Right cardiac atrium (tissue), 5 donors: ENCODE results near the gene AIMP2. TPM values are rescaled to one million over a fixed set of nuclear protein-coding genes. Genes with fewer than 3 reads are reported as not detected.
"Not testable (repeated sequence)": the region's sequence is repeated elsewhere in the genome, so short reads cannot be mapped to it uniquely, and the experiment has no call there.

Experiments used
- ATAC-seq, 2 donors: fragments of 200-7000 bp; cut with Tn5 transposase; one replicate each; pipeline versions ENCODE4 v1.8.0 to v1.9.1; 2020; ENCODE audit warnings: moderate library complexity in 2 of 2, mild to moderate bottlenecking in 1 of 2
- DNase-seq, 3 donors: peaks; one replicate each; pipeline ENCODE4 v3.0.0-alpha.2; 2020
- H3K27ac ChIP-seq: one replicate; pipeline ENCODE4 v1.5.1; 2013; ENCODE audit warnings: mild to moderate bottlenecking, low read length, control low read depth, moderate library complexity
- H3K27me3 ChIP-seq: one replicate; pipeline ENCODE4 v1.6.1; 2013; ENCODE audit not compliant: control insufficient read depth, insufficient read depth
- H3K4me1 ChIP-seq: one replicate; pipeline ENCODE4 v1.6.1; 2013; ENCODE audit warnings: low read length; ENCODE audit not compliant: control insufficient read depth, insufficient read depth
- H3K4me3 ChIP-seq: one replicate; pipeline ENCODE4 v1.5.1; 2013; ENCODE audit warnings: low read length, control low read depth
- H3K9me3 ChIP-seq: one replicate; pipeline ENCODE4 v1.6.1; 2013; ENCODE audit warnings: low read length; ENCODE audit not compliant: control insufficient read depth
- WGBS: extraction: QIAGEN DNeasy Blood & Tissue Kit; methylation state at CpG from one replicate; pipeline ENCODE4 v1.1.7; 2013; 5-methylcytosine and 5-hydroxymethylcytosine counted together
- intact Hi-C, 4 donors: fragments of 100-400 bp; cut with DNase I; formaldehyde crosslinking; loops; one replicate each; pipeline versions ENCODE4 v1.11.0 to v1.14.0; 2022 to 2023
- long read RNA-seq, 4 donors: library from polyadenylated mRNA; unstranded; transcript quantifications; one replicate each; pipeline ENCODE4 v2.0.0, GENCODE V29; 2020 to 2021
- polyA plus RNA-seq: library from polyadenylated mRNA; stranded (reverse); fragments of 200-250 nt; gene quantifications from one replicate; pipeline ENCODE4 v1.2.3, GENCODE V29; 2013
- total RNA-seq, 4 donors: library from RNA; stranded (reverse); fragmentation: NEBNext Ultra II Directional; extraction: Animal tissue kit (Norgen Biotek cat#: 25700); gene quantifications; one replicate each; pipeline ENCODE4 v1.2.1, GENCODE V29; 2021
- donor health status: healthy with polysubstance abuse.
- donor health status: DM: no; HTN: yes; CAD: no.
- donor health status: DM: no; HTN: no; CAD: no.
- donor health status: DM: no; HTN: yes; CAD: no; lungs with severe emphysema.
- donor health status: DM: yes; HTN: yes; CAD: no.

The AIMP2 gene
- 10 to 100 TPM; 27.9 to 35.5 (median 33.5) TPM for total RNA-seq
- 35.6 TPM for polyA plus RNA-seq
- long read RNA-seq, donor 1, transcript AIMP2-201 (4 exons, 1,225 nt): major isoform, 32 of 41 reads
- long read RNA-seq, donor 1, partial matches to known transcripts: 0 of 41 reads
- long read RNA-seq, donor 1, other reads (novel, unspliced or antisense): 6 of 41 reads
- long read RNA-seq, donor 2, transcript AIMP2-201 (4 exons, 1,225 nt): major isoform, 27 of 31 reads
- long read RNA-seq, donor 2, partial matches to known transcripts: 1 of 31 reads
- long read RNA-seq, donor 2, other reads (novel, unspliced or antisense): 3 of 31 reads
- long read RNA-seq, donor 3, transcript AIMP2-201 (4 exons, 1,225 nt): major isoform, 62 of 93 reads
- long read RNA-seq, donor 3, partial matches to known transcripts: 2 of 93 reads
- long read RNA-seq, donor 3, other reads (novel, unspliced or antisense): 28 of 93 reads
- long read RNA-seq, donor 4, transcript AIMP2-201 (4 exons, 1,225 nt): major isoform, 16 of 19 reads
- long read RNA-seq, donor 4, partial matches to known transcripts: 0 of 19 reads
- long read RNA-seq, donor 4, other reads (novel, unspliced or antisense): 2 of 19 reads

DNA sequence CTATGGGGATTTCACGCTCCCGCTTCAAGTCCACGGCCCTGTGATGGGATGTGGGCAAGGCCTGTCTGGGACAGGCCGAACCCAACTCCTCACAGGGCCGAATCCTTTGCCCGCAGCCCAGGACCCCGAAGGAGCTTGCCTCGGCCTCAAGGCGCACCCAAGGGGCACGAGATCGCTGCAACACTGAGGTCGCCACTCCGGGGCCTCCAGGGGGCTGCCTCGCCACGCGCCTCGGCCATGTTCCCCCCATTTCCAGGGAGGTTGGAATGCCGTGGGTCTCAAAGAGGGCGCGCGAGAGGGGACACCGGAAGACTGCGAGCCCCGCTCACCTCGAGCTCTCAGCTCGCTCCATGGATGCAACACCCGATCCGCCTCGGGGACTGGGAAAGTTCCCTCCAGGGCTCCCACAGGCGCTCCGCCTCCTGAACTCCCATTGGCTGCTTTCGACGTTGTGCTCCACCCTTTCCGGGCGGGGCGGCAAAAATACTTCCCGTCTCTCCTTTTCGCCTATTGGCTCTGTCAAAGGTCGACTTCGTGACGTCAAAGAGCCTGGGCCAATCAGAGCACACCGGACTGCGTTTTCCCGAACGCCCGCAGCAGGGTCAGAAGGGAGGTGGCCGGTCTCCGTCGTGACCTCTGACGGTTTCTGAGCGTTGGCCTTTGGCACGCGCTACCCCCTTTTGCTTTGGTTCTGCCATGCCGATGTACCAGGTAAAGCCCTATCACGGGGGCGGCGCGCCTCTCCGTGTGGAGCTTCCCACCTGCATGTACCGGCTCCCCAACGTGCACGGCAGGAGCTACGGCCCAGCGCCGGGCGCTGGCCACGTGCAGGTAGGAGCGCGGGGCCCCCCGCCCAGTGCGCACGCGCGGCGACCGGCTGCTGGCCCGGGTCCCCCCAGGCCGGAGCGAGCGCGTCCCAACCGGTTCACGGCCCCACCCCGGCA is at the start of gene AIMP2, which contains the start of gene PMS2:
Gene AIMP2, plus strand, starts transcription at position 605 of the 944 bp plus-strand sequence. Its CDS starts 92 bp downstream, at position 697.
Gene PMS2, minus strand, starts transcription at position 382 of the 944 bp plus-strand sequence. Its CDS starts 30 bp downstream, at position 352.
- Histone ChIP-seq H3K9me3 (no peaks in the 10 kb centered on the region), H3K4me1 (no peaks in the 10 kb centered on the region), H3K27ac (peak within 1 kb of the TSS; percentile 98), H3K27me3 (no peaks in the 10 kb centered on the region), H3K4me3 (peak within 1 kb of the TSS; percentile 69)
- ATAC-seq (peak; percentile 98 to 99), DNase-seq (peak; percentile 98 to 99 (median 99))
- intact Hi-C loops: no loop called here
- WGBS: under 1% methylated on average over 84 of the region's 84 CpGs

DNA sequence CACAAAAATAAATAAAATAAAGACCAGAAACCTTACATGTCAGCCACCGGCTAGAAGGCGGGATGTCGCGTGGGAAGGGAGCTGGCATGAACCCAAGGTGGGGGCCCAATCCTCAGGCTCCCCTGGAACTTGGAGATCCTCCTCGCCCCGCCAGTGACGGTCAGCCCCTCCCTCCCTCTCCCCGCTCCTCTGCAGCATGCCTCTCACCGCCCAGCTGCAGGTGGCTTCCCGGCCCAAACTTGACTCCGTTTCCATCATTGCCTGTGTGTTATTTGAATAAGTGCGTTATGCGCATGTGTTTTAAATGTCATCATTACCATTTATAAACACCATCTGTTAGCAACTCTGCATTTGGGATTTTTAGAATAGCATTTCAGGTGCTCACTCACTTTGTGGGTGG is 45.9 kb upstream of the AIMP2 start:
- H3K4me1 ChIP-seq, H3K27ac ChIP-seq, DNase-seq, H3K9me3 ChIP-seq, H3K27me3 ChIP-seq, H3K4me3 ChIP-seq, intact Hi-C loops, ATAC-seq: not testable (repeated sequence)
- 57% methylated on average over 4 of the region's 13 CpGs for WGBS

DNA sequence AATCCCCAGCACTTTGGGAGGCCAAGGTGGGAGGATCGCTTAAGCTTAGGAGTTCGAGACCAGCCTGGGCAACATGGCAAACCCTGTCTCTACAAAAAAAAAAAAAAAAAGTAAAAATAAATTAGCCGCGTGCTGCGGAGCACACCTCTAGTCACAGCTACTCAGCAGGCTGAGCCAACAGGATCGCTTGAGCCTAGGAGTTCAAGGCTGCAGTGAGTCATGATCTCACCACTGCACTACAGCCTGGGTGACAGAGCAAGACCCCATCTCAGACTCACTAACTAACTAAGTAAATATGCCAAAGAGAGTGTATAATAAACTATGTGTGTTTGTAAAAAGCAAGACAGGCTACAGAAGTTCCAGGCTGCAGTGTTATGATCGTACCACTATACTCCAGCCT is 45.3 kb upstream of the AIMP2 start:
- H3K4me3 ChIP-seq, ATAC-seq, H3K9me3 ChIP-seq, intact Hi-C loops, DNase-seq, H3K27me3 ChIP-seq, H3K27ac ChIP-seq, H3K4me1 ChIP-seq: not testable (repeated sequence)
- whole genome bisulfite sequencing: 93% methylated on average over 4 of the region's 7 CpGs

DNA sequence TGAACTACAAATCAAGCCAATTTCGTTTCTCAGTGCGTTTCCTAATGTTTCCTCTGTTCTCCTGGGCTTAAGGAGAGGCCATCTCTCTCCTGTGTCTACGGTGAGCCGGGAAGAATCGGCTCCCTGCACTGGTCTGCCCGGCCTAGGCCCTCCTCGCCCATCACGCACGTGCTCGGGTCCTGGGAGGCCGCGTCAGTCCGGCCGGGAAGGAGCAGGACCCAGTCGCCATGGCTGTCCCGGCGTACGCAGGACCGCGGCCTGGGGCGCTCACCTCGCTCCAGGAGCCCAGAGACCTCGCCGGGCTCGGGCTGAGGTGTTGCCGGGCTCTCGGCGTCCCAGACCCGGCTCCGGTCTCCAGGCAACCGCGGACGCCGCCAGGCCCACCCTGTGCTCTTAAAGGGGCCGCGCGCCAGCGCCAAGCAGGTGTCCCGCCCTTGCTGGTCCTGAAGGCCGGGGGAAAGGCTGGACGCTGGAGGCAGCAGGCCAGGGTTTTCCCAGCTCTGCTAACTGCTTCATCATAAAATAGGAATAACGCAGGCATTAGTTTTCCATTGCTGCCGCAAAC is 38.6 kb upstream of the AIMP2 start, which contains the start of gene RSPH10B:
Gene RSPH10B, minus strand, starts transcription at position 343 of the 565 bp plus-strand sequence. CDS start 3,573 bp downstream, outside the sequence.
- H3K4me1 ChIP-seq, H3K9me3 ChIP-seq, intact Hi-C loops, H3K27ac ChIP-seq, H3K27me3 ChIP-seq, H3K4me3 ChIP-seq, DNase-seq: not testable (repeated sequence)
- WGBS: 5% methylated on average over 21 of the region's 43 CpGs
- peak; percentile 74 to 84 for ATAC-seq

DNA sequence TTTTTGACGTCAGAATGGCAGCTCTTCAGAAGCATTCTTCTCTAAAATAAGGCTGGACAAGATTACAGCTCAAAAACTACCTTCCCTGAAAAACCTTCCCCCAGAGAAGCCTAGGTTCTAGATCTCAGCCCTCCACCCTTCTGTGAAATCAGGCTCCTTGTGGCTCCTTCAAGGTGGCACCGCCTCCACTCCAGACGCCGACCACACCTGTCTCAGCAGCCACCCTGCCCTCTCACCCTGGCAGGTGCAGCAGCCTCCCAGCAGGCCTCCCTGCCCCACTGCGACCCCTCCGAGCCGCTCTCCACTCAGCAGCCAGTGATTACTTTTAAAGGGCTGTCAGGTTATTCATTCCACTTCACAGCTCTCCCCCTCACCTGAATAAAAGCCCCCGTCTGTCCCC is 35.5 kb upstream of the AIMP2 start:
- not testable (repeated sequence) for DNase-seq

DNA sequence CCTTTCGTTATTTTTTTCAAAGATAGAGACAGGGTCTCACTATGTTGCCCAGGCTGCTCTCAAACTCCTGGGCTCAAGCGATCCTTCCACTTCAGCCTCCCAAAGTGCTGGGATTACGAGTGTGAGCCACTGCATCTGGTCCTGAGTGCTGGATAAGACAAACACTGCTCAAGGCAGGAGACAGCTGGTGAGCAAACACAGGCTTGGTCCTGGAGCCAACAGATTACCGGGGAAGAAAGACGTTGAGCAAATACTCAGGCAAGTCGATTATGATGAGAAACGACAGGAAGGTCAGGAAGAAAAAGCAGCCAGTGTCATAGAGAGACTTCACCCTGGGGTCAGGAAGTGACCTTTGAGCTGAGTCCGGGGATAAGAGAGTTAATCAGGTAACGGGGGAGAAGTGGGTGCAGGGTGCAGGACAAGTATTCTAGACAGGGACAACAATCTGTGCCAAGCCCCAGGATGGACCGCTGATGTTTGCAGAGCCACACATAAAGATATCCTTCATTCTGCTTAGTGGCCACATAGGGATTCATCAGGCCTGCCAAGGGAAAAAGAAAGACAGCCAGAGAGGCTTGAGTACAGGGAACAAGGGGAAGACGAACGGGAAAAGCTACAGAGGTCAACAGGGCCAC is 29.3 kb upstream of the AIMP2 start:
- H3K4me1 ChIP-seq, intact Hi-C loops, DNase-seq, H3K27me3 ChIP-seq, H3K9me3 ChIP-seq, H3K27ac ChIP-seq, H3K4me3 ChIP-seq, ATAC-seq: not testable (repeated sequence)
- WGBS: 90% methylated on average over 1 of the region's 12 CpGs

More for the DNA sequence above, 35.5 kb upstream of the AIMP2 start:
- intact Hi-C loops, H3K27ac ChIP-seq, H3K4me3 ChIP-seq, ATAC-seq, H3K4me1 ChIP-seq, H3K9me3 ChIP-seq, H3K27me3 ChIP-seq: not testable (repeated sequence)
- WGBS: no CpG with 5 or more reads among the region's 8 CpGs

DNA sequence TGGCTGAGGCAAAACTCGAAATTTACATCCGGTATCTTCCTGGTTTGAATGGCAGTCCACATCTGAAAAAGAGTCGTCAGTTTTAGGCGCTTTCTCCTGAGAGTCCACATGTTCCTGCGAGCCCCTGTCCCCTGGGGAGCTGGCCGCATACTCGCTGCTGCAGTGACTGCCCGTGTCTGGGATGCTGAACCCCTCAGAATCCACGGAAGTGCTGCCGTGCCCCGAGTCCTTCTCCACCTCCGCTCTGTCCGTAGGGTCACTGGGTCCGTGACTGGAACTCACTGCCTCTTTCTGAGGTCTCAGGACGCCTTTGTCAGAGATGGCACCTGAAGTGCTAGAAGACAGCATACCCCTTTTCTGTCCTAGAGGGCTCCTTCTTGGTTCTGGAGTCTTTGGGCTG is 22.0 kb upstream of the AIMP2 start:
- WGBS: 88% methylated on average over 15 of the region's 15 CpGs
- H3K4me3 ChIP-seq, intact Hi-C loops, H3K9me3 ChIP-seq, H3K27me3 ChIP-seq, ATAC-seq, H3K27ac ChIP-seq, H3K4me1 ChIP-seq, DNase-seq: not testable (repeated sequence)

DNA sequence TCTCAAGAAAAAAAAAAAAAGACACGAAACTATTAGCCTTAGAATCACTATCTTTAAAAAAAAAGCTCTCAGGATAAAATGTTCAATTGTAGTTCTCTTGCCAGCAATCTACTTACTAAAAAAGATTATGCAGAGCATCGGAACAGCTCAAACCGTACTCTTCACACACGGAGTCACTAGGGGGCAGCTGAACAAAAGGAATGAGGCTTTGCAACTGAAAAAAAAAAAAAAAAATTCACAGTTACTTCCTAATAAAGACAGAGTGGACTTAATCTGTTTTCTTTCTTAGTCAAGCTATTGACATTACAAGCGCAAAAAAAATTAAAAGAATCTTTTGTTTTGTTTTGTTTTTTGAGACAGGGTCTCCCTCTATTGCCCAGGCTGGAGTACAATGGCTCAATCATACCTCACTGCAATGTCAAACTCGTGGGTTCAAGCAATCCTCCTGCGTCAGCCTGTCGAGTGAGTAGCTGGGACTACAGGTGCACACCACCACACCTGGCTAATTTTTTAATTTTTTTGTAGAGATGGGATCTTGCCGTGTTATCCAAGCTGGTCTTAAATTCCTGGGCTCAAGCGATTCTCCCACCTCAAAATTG is 11.8 kb upstream of the AIMP2 start:
- Histone ChIP-seq H3K27me3 (no peaks in the 10 kb centered on the region), H3K9me3 (no peaks in the 10 kb centered on the region), H3K4me1 (no peaks in the 10 kb centered on the region), H3K4me3 (no peak overlapping the region), H3K27ac (no peak overlapping the region)
- intact Hi-C loops: loop anchor here in 1 of 4 donors (10.0 kb wide), 1 partner anchor 437 kb away; no protein-coding TSS in a partner anchor
- ATAC-seq (peak; percentile 70 to 71), DNase-seq (peak in 1 of 3 donors; percentile 30)
- WGBS: 56% methylated on average over 10 of the region's 10 CpGs

DNA sequence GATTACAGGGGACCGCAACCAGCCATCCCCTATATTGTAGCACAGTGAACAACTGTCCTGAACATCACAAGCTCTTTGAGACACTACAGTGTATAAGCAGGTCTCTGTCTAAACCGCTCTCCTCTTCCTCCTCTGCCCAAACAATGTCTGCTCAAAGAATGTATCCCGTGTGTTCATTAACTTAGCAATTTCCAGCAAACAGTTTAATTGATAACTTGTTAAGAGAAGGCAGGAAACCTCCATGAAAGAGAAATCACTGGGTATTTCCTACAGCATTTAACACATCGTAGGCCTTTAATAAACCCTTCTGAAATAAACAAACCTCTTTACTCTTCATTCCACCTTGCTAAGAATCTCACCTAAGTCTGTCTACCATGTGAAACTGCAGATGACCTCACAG is 1.7 kb upstream of the AIMP2 start:
- intact Hi-C loops: no loop called here
- Histone ChIP-seq H3K4me3 (no peak overlapping the region), H3K9me3 (no peaks in the 10 kb centered on the region), H3K27me3 (no peaks in the 10 kb centered on the region), H3K4me1 (no peaks in the 10 kb centered on the region), H3K27ac (no peak overlapping the region)
- DNase-seq: no peak
- no peak for ATAC-seq
- WGBS: 83% methylated on average over 4 of the region's 4 CpGs
